Body of pancreas (tissue), 4 donors: ENCODE measurements around the gene NYAP1.
A peak's percentile ranks its signal among the peaks of the same experiment; 100 is the strongest.

ENCODE experiments used
- CTCF ChIP-seq, 7 experiments: fragments of 450-650 bp in 4 of 7; fragments of 200-600 bp in 3 of 7; sonication (generic) in 3 of 7; IDR thresholded peaks; one replicate each; pipeline ENCODE4 v1.5.1; 2016 to 2019; ENCODE audit warnings: antibody characterized with exemption in 7 of 7
- POLR2A ChIP-seq, 3 donors: fragments of 450-650 bp; IDR thresholded peaks; one replicate each; pipeline ENCODE4 v1.6.1; 2016; ENCODE audit warnings: antibody characterized with exemption in 3 of 3, mild to moderate bottlenecking in 2 of 3

GRCh38 chr7:100538654-100539435, 55.1 kb downstream of the NYAP1 start, which contains the start of gene AGFG2:
- no peak for TF ChIP-seq CTCF (IDR thresholded peaks at IDR 0.05)
- TF ChIP-seq POLR2A (IDR thresholded peaks at IDR 0.05): peak; percentile 91 to 98 (median 94)
